GM12873 (cell line): ENCODE data around the gene OR52H1.

Experiments
- CTCF ChIP-seq: IDR thresholded peaks from 2 replicates; pipeline ENCODE4 v1.5.1; 2012; ENCODE audit warnings: low read depth, mild to moderate bottlenecking, moderate library complexity, low read length, control low read depth; ENCODE audit not compliant: insufficient read depth; ENCODE audit errors: missing control alignments

OR52H1 gene

GRCh38 chr11:5509803-5510202 is 38.5 kb downstream of the OR52H1 start, which contains the start of gene UBQLN3:
Gene UBQLN3 (minus strand): TSS chr11:5509957. CDS start chr11:5509558, 399 bp downstream.
- no peak for TF ChIP-seq CTCF

GRCh38 chr11:5508605-5509004 is 39.7 kb downstream of the OR52H1 start:
- no peak for TF ChIP-seq CTCF

GRCh38 chr11:5507933-5508305 is 40.4 kb downstream of the OR52H1 start:
- no peak for TF ChIP-seq CTCF

- TF ChIP-seq CTCF: peak; percentile 13
These were observed 41.0 kb downstream of the OR52H1 start for GRCh38 chr11:5507177-5507932.

GRCh38 chr11:5505363-5506048 is 42.8 kb downstream of the OR52H1 start:
- TF ChIP-seq CTCF: no peak

GRCh38 chr11:5504403-5504921 is 43.9 kb downstream of the OR52H1 start:
- TF ChIP-seq CTCF: no peak

- TF ChIP-seq CTCF: no peak
These were observed 47.9 kb downstream of the OR52H1 start for GRCh38 chr11:5500393-5500801.
